ENCODE results near the gene RPS25. TPM values are rescaled to one million over a fixed set of nuclear protein-coding genes. Genes with fewer than 3 reads are reported as not detected.
"Not testable (repeated sequence)": the region's sequence is repeated elsewhere in the genome, so short reads cannot be mapped to it uniquely, and the experiment has no call there.

Gene RPS25
- polyA plus RNA-seq, 6 donors from 2014 or later: 3,707 to 5,692 (median 4,418) TPM

GRCh38 chr11:119021631-119022030, 3.5 kb upstream of the RPS25 start:
- Mint-ChIP-seq H3K4me1 (peaks cover 19 to 50% (median 25%) of the 10 kb centered on the region in 3 donors), H3K9me3 (no peaks in the 10 kb centered on the region), H3K27me3 (no peaks in the 10 kb centered on the region), H3K27ac (peak overlapping the region in 3 of 6 donors; percentile 8 to 65 (median 27)), H3K4me3 (peak overlapping the region in 4 of 8 donors; percentile 9 to 99 (median 39)), H3K36me3 (peaks cover 0 to 5% of the 10 kb centered on the region in 2 donors)
- no peak for DNase-seq
- ATAC-seq (ENCODE audit: low read depth in 2 of 2): no peak

DNA sequence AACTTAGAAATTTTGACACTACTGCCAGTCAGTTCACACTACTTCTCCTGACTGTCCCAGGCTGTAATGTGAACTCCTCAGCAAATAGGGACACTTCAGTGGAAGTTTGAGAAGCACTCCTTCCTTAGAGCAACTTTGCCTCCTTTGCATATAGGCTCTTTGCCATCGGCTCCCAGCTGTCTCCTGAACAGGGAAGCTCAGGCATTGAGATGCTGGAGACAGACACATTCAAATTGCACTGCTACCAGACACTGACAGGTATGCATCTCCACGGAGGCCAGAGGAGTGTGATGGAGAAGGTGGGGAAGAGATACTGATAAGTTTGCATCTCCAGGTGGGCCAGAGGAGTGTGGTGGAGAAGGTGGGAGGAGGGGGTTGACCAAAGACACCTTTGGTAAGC, 1.9 kb upstream of the RPS25 start:
- ATAC-seq (ENCODE audit: low read depth in 2 of 2) (no peak), DNase-seq (no peak)
- H3K4me1 Mint-ChIP-seq: peaks cover 24 to 67% (median 36%) of the 10 kb centered on the region in 3 donors
- H3K9me3 Mint-ChIP-seq: no peaks in the 10 kb centered on the region
- H3K36me3 Mint-ChIP-seq: peaks cover 9 to 10% of the 10 kb centered on the region in 2 donors
- H3K27ac Mint-ChIP-seq: peak overlapping the region in 4 of 6 donors; percentile 66 to 99 (median 94)
- H3K4me3 Mint-ChIP-seq: peak overlapping the region; percentile 29 to 99 (median 98)
- no peaks in the 10 kb centered on the region for H3K27me3 Mint-ChIP-seq

- H3K4me3 Mint-ChIP-seq: peak overlapping the region; percentile 93 to 100 (median 99)
- not testable (repeated sequence) for DNase-seq; ATAC-seq (ENCODE audit: low read depth in 2 of 2); H3K9me3 Mint-ChIP-seq; H3K27me3 Mint-ChIP-seq
- peak overlapping the region; percentile 99 to 100 (median 99) for H3K27ac Mint-ChIP-seq
- peaks cover 22 to 57% (median 36%) of the 10 kb centered on the region in 3 donors for H3K4me1 Mint-ChIP-seq
- peaks cover 13 to 14% of the 10 kb centered on the region in 2 donors for H3K36me3 Mint-ChIP-seq
Measured at GRCh38 chr11:119017377-119017776, 766 bp downstream of the RPS25 start.

DNA sequence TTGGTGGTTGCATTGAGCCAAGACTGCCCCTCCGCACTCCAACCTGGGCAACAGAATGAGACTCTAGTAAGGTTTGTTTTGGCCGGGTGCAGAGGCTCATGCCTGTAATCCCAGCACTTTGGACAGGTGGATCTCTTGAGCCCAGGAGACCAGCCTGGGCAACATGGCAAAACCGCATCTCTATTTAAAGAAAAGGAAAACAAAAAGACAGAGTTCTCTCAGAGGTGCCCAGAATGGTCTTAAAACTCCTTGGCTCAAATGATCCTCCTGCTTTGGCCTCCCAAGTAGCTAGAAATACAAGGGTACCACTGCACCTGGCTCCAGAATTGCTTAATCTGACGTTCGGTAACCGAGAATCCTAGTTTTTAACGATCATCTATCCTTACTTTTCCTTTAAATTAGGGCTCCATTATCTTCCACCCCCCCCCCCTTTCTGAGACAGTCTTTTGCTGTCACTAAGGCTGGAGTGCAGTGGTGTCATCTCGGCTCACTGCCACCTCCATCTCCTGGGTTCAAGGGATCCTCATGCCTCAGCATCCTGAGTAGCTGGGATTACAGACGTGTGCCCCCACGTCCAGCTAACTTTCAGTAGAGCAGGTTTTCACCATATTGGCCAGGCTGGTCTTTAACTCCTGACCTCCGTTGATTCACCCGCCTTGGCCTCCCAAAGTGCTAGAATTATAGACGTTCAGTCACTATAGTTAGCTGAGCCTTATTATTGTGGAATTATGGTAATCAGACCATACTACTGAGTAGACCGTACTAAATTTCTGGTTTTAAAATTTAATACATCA, 1.7 kb downstream of the RPS25 start:
- peaks cover 24 to 54% (median 38%) of the 10 kb centered on the region in 3 donors for H3K4me1 Mint-ChIP-seq
- H3K9me3 Mint-ChIP-seq: no peaks in the 10 kb centered on the region

DNA sequence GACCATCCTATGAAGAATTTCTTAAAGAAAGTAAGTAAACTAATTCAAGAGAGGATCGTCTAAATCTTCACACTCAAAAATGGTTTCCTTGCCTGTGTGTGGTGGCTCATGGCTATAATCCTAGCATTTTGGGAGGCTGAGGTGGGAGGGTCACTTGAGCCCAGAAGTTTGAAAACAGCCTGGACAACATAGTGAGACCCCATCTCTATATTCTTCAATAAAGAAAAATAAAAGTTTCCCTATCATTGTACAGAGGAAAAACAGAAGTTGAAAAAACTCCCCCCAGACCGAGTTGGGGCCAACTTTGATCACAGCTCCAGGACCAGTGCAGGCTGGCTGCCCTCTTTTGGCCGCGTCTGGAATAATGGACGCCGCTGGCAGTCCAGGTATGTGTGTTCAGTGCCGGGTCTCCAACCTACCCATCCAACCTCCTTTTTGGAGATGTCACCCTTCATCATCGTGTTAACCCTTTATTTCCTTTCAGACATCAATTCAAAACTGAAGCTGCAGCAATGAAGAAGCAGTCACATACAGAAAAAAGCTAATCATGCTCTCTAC, 3.0 kb downstream of the RPS25 start:
- H3K9me3 Mint-ChIP-seq: no peaks in the 10 kb centered on the region
- no peak for DNase-seq
- H3K27ac Mint-ChIP-seq: peak overlapping the region; percentile 53 to 84 (median 72)
- H3K27me3 Mint-ChIP-seq: no peaks in the 10 kb centered on the region
- H3K36me3 Mint-ChIP-seq: peaks cover 18 to 19% of the 10 kb centered on the region in 2 donors
- peak overlapping the region in 5 of 8 donors; percentile 15 to 93 (median 24) for H3K4me3 Mint-ChIP-seq
- H3K4me1 Mint-ChIP-seq: peaks cover 23 to 50% (median 36%) of the 10 kb centered on the region in 3 donors
- ATAC-seq (ENCODE audit: low read depth in 2 of 2): no peak

More for the DNA sequence above, 1.7 kb downstream of the RPS25 start:
- Mint-ChIP-seq H3K36me3 (peaks cover 13 to 19% of the 10 kb centered on the region in 2 donors), H3K27me3 (no peaks in the 10 kb centered on the region), H3K27ac (peak overlapping the region in 4 of 6 donors; percentile 53 to 100 (median 84)), H3K4me3 (peak overlapping the region in 6 of 8 donors; percentile 22 to 99 (median 83))
- ATAC-seq (ENCODE audit: low read depth in 2 of 2) (no peak), DNase-seq (no peak)

DNA sequence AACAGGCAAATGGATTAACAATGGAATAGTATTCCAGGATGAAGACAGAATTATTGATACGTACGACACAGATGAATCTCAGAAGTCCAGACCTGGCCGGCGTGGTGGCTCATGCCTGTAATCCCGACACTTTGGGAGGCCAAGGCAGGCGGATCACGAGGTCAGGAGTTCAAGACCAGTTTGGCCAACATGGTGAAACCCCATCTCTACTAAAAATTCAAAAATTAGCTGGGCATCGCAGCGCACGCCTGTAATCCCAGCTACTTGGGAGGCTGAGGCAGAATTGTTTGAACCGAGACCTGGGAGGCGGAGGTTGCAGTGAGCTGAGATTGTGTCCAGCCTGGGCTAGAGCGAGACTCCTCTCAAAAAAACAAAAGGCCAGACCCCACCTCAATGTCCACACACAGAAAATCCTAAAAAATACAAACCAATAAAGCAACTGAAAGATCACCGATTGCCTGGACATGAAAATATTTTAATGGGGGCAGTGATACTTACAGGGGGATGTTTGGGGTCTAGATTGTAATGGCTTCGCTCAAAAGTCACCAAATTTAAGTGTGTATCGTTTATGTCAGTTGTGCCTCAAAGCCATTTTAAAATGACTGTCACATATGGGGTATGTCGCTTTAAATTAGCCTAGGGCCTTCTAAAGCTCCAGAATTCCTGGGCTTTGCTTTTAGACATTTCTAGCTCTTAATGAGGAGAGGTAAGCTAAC, 3.8 kb downstream of the RPS25 start:
- Mint-ChIP-seq H3K36me3 (peaks cover 18 to 19% of the 10 kb centered on the region in 2 donors), H3K27ac (peak overlapping the region in 4 of 6 donors; percentile 0 to 67 (median 33)), H3K4me3 (peak overlapping the region in 2 of 8 donors; percentile 22 to 68), H3K9me3 (no peaks in the 10 kb centered on the region), H3K27me3 (no peaks in the 10 kb centered on the region), H3K4me1 (peaks cover 18 to 42% (median 32%) of the 10 kb centered on the region in 3 donors)
- no peak for DNase-seq
- ATAC-seq (ENCODE audit: low read depth in 2 of 2): no peak

- Mint-ChIP-seq H3K27ac (peak overlapping the region in 3 of 6 donors; percentile 3 to 73 (median 28)), H3K4me3 (peak overlapping the region in 1 of 8 donors; percentile 53), H3K36me3 (peaks cover 18 to 25% of the 10 kb centered on the region in 2 donors), H3K27me3 (no peaks in the 10 kb centered on the region), H3K9me3 (no peaks in the 10 kb centered on the region), H3K4me1 (peaks cover 16 to 26% (median 25%) of the 10 kb centered on the region in 3 donors)
- DNase-seq (no peak), ATAC-seq (ENCODE audit: low read depth in 2 of 2) (no peak)
Measured at GRCh38 chr11:119012629-119013170, 5.4 kb downstream of the RPS25 start.

DNA sequence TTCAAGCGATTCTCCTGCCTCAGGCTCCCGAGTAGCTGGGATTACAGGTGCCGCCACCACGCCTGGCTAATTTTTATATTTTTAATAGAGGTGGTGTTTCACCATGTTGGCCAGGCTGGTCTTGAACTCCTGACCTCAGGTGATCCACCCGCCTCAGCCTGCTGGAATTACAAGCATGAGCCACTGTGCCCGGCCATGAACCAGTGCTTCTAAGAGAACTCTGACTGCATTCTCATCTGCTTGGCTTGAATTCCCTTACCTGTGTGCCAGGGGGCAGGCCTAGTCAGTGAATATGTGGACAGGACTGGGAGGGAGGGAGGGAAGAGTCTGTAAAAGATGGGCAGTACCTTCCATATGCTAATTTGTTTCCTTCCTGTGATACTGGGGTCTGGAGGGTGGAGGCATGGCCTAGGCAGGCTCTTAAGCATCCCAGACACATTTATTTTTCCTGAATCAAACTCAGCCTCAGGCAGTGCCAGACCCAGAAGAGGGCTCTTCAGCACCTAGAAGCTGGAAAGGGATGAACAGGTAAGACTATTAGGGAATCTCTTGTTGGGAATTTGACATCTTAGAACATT, 6.6 kb downstream of the RPS25 start:
- Mint-ChIP-seq H3K27ac (peak overlapping the region in 1 of 6 donors; percentile 38), H3K4me3 (no peak overlapping the region), H3K36me3 (peaks cover 22 to 28% of the 10 kb centered on the region in 2 donors), H3K27me3 (no peaks in the 10 kb centered on the region), H3K9me3 (no peaks in the 10 kb centered on the region), H3K4me1 (peaks cover 13 to 20% (median 16%) of the 10 kb centered on the region in 3 donors)
- no peak for ATAC-seq (ENCODE audit: low read depth in 2 of 2)
- DNase-seq: no peak

DNA sequence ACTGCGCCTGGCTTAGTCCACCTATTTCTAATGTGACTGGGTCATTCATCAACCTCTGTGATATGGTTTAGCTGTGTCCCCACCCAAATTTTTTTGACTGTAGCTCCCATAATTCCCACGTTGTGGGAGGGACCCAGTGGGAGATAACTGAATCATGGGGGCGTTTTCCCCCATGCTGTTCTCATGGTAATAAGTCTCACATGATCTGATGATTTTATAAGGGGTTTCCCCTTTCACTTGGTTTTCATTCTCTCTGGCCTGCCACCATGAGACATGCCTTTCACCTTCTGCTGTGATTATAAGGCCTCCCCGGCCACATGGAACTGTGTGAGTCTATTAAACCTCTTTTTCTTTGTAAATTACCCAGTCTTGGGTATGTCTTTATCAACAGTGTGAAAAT, 11.5 kb downstream of the RPS25 start:
- ATAC-seq (ENCODE audit: low read depth in 2 of 2): no peak
- no peaks in the 10 kb centered on the region for H3K27me3 Mint-ChIP-seq
- H3K36me3 Mint-ChIP-seq: peaks cover 9 to 12% of the 10 kb centered on the region in 2 donors

DNA sequence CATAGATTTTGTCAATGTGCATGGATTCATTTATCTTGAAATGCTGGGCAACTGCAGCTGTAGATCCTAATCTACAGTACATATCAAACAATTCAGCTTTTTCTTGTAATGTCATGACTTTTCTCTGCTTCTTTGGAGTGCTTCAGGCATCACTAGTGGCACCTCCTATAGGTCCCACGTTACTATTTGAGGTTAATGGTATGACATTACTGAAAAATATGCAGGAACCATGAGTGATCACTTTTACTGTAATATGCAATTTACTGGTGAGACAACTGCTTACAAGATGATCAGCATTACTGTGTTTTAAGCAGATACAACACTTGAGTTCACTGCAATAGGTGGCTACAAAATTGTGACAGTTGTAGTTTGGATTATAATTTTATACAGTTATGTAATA, 17.2 kb downstream of the RPS25 start:
- Mint-ChIP-seq H3K27me3 (no peaks in the 10 kb centered on the region), H3K36me3 (peaks cover 0 to 4% of the 10 kb centered on the region in 2 donors), H3K27ac (peak overlapping the region in 1 of 6 donors; percentile 33), H3K9me3 (no peaks in the 10 kb centered on the region), H3K4me3 (peak overlapping the region in 1 of 8 donors; percentile 58), H3K4me1 (peaks cover 27 to 34% (median 28%) of the 10 kb centered on the region in 3 donors)
- ATAC-seq (ENCODE audit: low read depth in 2 of 2) (no peak), DNase-seq (no peak)

More for the DNA sequence above, 11.5 kb downstream of the RPS25 start:
- DNase-seq: no peak
- peaks cover 0 to 4% (median 0%) of the 10 kb centered on the region in 3 donors for H3K4me1 Mint-ChIP-seq
- H3K9me3 Mint-ChIP-seq: no peaks in the 10 kb centered on the region
- H3K27ac Mint-ChIP-seq: peak overlapping the region in 1 of 6 donors; percentile 14
- H3K4me3 Mint-ChIP-seq: no peak overlapping the region

- Mint-ChIP-seq H3K27me3 (no peaks in the 10 kb centered on the region), H3K4me3 (peak overlapping the region; percentile 93 to 98 (median 95)), H3K36me3 (peaks cover 0 to 4% of the 10 kb centered on the region in 2 donors), H3K4me1 (peaks cover 27 to 34% (median 28%) of the 10 kb centered on the region in 3 donors), H3K27ac (peak overlapping the region; percentile 65 to 96 (median 92)), H3K9me3 (no peaks in the 10 kb centered on the region)
- DNase-seq: no peak
- ATAC-seq (ENCODE audit: low read depth in 2 of 2): no peak
Measured at GRCh38 chr11:118998822-118999221, 19.3 kb downstream of the RPS25 start.

- Mint-ChIP-seq H3K27me3 (no peaks in the 10 kb centered on the region), H3K27ac (peak overlapping the region in 5 of 6 donors; percentile 90 to 96 (median 93)), H3K36me3 (peaks cover 0 to 4% of the 10 kb centered on the region in 2 donors), H3K4me1 (peaks cover 27 to 34% (median 28%) of the 10 kb centered on the region in 3 donors), H3K9me3 (no peaks in the 10 kb centered on the region), H3K4me3 (peak overlapping the region; percentile 93 to 98 (median 95))
- ATAC-seq (ENCODE audit: low read depth in 2 of 2) (peak; percentile 17 to 20), DNase-seq (no peak)
Measured at GRCh38 chr11:118998388-118998717, 19.8 kb downstream of the RPS25 start.
